ENCODE data around the gene GAREM2. TPM values are rescaled to one million over a fixed set of nuclear protein-coding genes. Genes with fewer than 3 reads are reported as not detected.
"Not testable (repeated sequence)": the region's sequence is repeated elsewhere in the genome, so short reads cannot be mapped to it uniquely, and the experiment has no call there.

The GAREM2 gene
- 3.9 TPM for polyA plus RNA-seq (ENCODE audit: insufficient read length)

DNA sequence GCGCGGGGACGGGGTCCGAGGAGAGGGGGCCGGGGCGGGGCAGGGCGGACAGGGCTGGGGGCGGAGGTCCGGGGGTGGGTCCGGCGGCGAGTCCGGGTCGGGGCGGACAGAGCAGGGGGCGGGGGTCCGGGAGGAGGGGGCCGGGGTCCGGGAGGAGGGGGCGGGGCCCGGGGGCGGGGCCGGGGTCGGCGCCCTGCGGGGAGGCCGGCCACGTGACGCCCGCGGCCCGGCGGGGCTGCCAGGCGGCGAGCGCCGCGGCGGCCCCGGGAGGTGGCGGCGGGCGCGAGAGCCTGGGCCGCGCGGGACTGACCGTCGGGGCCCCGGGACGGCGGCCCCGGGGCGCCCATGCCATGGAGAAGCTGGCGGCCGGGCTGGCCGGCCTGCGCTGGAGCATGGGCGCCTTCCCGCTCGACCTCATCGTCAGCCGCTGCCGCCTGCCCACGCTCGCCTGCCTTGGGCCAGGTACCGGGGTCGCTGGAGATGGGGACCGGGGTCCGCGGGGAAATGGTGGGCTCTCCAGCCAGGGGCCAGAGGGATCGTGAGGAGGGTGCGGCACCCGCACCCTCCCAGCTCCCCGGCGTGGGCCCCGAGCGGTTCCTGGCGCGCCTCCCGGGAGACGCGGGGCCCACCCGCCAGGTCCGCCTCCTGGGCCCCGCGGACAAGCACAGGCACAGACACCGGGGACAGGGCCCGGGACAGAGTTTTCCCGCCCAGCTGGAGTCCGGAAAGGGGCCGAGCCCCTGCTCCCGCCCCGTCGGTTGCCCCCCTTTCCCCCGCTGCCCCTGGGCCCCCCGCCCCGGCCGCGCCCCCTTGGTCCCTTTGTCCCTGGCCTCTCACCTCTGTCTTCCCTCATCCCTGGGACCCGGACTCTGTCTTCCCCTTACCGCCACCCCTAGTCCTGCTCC, at the start of gene GAREM2:
Gene GAREM2, plus strand, starts transcription at position 218 of the 905 bp plus-strand sequence. Its CDS starts 133 bp downstream, at position 351.
- no peak for DNase-seq (ENCODE audit: low read depth)

DNA sequence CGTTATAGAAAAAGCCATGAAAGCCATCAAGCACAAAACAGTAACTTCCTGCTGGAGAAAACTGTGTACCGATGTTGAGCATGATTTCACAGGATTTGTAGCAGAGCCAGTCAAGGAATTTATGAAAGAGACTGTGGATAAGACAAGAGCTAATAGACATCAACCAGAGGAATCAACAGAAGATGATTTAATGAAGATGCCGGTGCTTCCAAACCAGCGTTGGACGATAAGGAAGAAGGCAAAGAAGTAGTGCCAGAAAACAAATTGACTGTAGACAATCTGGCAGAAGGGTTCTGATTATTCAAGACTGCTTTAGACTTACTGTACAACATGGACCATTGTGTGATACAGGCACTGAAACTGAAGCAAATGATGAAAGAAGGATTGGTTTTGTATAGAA, 49.5 kb upstream of the GAREM2 start:
- no peak for DNase-seq (ENCODE audit: low read depth)

DNA sequence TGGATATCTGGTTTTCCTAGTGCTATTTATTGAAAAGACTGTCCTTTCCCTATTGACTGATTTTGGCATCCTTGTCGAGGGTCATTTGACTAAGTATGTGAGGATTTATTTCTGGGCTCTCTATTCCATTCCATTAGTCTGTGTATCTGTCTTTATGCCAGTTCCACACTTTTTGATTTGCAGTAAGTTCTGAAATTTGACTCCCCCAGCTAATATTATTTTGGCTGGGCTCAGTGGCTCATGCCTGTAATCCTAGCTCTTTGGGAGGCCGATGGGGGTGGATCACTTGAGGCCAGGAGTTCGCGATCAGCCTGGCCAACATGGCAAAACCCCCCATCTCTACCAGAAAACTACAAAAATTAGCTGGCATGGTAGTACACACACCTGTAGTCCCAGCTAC, 46.8 kb upstream of the GAREM2 start:
- no peak for DNase-seq (ENCODE audit: low read depth)

DNA sequence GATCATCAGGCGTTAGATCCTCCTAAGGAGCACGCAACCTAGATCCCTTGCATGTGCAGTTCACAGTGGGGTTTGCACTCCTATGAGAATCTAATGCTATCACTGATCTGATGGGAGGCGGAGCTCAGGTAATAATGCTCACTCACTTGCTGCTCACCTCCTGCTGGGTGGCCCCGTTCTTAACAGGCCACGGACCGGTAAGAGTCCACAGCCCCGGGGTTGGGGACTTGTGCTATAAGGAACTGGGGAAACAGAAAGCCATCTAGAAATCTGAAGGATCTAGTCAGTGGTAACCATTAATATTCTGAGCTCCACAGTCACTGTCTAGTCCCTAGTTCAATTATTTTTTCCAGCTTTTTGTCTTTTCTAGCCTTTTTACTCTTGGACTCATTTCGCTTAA, 44.7 kb upstream of the GAREM2 start:
- no peak for DNase-seq (ENCODE audit: low read depth)

DNA sequence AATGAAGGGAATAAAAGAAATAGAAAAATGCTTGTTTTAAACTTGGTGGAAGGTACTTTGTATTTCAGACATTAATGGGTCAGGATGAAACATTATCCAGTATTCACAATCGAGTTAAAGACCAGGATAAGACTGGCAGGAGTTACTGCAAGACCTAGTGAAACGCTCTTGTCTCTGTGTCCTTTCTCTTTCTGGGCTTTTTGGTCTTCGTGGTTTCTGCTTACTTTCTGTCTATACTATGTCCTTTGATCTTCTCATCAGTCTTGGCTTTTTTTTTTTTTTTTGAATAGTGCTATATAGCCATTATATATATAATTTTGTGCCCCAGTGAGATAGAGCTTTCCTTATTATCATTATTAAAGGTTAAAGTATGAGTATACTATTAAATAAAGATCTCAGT, 42.1 kb upstream of the GAREM2 start:
- no peak for DNase-seq (ENCODE audit: low read depth)

DNA sequence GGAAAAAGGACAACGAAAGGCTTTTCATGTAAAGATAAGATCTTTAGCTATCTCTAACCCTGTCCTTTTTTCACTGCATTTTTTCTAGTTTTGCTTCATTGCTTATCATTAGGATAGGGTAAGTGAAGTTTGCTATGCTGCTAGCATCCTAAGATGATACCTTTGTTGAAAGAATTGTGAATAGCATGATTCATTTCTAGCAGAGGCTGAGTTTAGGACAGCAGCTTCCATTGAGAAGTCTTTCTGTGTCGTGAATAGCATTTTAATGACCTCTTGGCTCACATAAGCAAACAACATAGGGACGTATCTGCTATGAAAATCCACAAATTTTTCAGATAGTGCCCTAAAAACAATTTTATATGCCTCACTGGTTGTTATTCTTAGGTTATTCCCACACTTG, 36.4 kb upstream of the GAREM2 start:
- no peak for DNase-seq (ENCODE audit: low read depth)

DNA sequence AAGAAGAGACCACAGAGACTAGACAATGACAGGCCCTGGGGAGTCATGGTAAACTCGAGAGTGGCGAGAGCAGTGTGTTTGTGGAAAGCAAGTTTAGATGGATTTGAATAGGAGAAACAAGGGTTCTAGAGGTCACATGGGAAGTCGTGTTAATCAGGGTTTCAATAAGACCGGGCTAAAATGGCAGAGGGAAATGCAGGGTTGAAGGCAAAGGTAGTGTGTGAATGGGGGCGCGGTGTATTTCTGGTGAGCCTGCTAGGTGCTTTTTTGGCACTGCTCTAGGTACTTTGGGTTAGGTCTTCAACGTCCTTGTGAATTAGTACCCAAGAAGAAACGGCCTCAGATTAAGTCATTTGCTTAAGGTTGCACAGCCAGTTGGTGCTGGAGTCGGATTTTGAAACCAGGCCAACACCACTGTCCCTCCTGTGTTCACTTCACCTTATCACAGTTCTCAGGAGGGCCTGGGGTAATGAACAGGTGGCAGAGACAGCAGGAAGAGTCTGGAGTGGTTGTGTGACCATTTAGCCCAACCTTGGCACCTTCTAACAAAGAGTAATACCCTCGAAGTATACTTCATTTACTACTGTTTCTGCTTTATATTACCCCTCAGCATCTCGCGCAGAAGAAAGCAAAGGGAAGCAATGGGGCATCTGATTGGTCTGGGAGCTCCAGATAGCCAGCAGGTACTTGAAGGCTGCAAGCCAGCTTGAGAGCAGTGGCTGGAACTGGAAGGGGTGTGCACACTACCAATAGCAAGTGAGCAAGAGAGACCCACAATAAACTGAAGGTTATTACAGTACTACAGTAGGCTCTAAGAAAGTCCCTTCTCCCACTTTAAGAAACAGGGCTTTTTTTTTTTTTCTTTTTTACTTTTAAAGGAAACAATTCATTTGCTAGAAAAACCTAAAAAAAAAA, 33.4 kb upstream of the GAREM2 start:
- DNase-seq (ENCODE audit: low read depth) = no peak

DNA sequence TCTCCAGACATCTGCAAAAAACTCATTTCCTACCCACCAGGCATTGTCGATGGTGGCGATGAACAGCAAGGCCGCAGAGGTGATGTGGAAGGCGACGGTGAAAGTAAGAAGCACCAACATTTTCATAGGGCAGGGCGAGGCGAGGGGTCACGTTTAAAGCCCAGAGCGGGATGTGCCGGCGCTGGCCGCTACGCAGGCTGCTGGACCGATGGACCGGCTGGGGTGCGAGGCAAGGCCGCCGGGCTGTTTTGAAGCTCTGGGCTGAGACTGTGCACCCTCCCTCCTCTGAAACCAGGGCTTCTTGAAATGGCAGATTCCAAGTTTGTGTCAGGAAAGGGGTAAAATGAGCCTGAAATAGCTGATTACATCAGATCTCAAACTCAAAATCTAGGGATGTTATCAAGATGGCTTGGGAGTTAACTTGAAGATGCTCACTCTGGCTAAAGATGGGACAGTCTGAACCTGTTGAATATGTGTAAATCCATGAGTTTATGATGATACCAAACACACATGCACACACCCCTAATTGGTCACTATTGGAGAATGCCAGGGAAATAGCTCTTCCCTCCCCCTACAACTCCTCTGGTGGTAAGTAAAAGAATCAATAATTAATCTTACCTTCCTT, 31.6 kb upstream of the GAREM2 start:
- DNase-seq (ENCODE audit: low read depth) = no peak

DNA sequence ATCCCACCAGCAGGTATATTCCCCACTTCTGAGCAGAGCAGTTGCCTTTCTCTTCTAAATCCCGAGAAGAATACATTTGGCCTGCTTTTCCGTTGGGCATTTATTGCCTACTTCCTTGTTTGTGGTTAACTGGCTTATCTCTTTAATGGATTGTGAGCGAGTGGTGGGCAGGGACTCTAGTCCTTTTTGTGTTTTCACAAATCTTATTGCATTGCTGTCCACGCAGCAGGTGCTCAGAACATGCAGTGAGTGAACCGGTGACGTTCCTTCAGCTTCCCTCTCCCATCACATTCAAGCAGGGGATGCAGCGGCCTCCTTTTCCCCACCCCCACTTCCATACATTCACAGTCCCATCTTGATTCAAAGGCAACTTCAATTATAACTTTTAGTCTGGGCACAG, 28.9 kb upstream of the GAREM2 start:
- no peak for DNase-seq (ENCODE audit: low read depth)

DNA sequence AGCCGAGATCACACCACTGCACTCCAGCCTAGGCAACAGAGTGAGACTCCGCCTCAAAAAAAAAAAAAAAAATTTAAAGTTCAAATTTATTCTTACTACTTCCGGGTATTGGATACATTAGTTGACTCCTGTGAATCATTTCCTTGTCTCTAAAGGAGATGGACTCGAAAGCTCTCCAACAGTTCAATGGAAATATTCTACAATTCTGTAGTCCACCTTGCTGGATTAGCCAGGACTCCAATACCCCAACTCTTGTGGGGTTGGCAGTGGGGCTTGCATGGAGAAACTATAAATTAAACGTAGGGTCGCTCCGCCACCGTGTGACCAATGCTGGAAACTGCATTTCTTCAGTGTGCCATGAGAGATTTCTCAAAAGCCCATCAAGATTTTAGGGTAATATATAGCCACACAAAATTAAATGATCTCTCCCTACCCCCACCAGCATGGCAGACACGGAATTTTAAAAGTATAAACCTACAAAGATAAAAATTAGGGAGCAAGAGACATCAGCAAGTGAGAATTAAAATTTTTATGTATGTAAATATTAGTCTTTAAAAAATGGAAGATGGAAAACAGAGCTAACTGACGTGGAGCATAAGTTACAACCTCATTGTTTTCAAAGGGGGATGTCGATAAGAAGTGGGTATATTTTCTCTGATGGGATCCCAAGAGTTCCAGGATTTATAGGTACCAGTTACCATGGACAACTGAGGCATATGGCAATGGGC, 27.8 kb upstream of the GAREM2 start:
- no peak for DNase-seq (ENCODE audit: low read depth)

DNA sequence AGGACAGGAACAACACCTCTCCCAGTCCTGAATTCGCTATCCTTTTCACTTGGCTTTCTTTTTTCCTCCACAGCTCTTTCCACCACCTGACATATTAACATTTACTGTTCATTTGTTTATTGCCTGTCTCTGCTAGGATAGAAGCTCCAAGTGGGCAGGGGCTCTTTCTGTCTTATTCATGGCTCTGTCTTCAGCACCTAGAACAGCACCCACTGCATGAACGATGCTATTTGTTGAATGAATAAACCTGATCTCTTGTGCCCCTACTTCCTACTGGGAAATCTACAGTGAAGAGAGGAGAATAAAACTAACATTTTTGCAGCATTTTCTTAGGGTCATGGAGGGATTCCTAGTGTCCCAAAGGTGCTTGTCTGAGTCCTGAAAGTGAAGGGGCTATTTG, 24.4 kb upstream of the GAREM2 start:
- no peak for DNase-seq (ENCODE audit: low read depth)

DNA sequence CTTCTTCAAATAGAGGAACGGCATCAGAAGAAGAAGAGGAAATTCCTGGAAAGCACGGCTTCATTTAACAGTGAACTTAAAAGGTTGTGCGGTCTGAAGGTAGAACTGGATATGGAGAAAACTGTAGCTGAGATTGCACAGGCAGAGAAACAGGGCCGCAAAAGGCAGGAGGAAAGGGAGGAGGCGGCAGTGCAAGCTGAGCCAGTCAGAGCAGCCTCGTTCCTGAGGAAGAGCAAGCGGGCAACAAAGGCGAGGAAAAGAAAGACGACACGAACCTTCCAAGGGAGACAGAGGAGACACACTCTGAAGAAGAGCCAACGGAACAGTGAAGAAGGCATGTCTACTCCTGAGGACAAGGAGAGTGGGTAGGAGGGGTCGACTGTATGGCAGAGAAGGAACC, 22.6 kb upstream of the GAREM2 start:
- no peak for DNase-seq (ENCODE audit: low read depth)

DNA sequence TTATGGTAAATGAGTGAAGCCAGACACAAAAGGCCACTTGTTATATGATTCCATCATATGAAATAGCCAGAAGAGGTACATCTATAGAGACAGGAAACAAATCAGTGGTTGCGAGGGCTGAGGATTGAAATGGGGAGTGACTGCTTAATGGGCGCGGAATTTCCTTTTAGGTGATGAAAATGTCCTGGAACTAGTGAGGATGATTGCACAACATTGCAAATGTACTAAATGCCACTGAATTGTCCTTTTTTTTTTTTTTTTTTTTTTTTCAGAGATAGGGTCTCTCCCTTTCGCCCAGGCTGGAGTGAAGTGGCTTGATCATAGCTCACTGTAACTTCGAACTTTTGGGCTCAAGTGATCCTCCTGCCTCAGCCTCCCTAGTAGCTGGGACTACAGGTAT, 15.3 kb upstream of the GAREM2 start:
- no peak for DNase-seq (ENCODE audit: low read depth)

DNA sequence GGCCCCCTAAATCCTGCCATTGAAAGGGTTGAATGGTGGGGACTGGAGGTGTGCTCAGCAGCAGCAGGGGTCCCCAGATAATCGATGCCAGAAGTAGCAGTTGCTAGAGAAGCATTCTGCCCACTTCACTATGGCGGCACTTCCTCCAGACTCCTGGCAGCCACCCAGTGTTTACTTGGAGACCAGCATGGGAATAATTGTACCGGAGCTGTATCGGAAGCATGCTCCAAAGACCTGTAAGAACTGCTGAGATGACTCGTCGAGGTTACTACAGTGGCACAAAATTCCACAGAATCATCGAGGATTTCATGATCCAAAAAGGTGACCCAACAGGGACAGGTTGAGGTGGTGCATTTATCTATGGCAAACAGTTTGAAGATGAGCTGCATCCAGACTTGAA, 11.0 kb upstream of the GAREM2 start:
- no peak for DNase-seq (ENCODE audit: low read depth)

DNA sequence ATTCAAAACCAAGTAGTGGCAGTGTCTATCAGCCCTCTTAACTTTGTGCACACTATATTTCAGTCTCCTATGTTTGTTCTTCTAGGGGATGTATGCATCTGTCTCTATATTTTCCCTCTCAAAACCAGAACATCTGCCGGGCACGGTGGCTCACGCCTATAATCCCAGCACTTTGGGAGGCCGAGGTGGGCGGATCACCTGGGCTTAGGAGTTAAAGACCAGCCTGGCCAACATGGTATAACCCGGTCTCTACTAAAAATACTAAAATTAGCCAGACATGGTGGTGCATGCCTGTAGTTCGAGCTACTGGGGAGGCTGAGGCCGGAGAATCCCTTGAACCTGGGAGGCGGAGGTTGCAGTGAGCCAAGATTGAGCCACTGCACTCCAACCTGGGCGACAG, 9.9 kb upstream of the GAREM2 start:
- DNase-seq (ENCODE audit: low read depth) = no peak

DNA sequence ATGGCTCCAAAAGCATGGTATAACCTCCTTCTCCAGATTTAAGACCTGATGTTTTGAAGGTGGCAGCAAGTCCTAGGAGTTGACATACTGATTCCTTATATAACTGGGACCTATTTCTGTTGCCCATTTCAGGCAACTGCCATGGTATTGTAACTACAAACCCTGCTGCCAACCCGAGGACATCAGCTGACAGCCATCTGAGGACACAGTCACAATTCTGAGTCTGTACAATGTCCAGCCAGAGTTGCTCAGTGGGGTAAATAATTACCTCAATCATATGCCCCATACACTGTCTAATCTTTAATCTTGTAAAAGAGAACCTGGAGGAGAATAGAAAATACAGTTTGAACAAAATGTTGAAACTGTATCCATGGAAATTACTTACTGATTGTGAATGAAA, 8.7 kb upstream of the GAREM2 start:
- DNase-seq (ENCODE audit: low read depth) = no peak

DNA sequence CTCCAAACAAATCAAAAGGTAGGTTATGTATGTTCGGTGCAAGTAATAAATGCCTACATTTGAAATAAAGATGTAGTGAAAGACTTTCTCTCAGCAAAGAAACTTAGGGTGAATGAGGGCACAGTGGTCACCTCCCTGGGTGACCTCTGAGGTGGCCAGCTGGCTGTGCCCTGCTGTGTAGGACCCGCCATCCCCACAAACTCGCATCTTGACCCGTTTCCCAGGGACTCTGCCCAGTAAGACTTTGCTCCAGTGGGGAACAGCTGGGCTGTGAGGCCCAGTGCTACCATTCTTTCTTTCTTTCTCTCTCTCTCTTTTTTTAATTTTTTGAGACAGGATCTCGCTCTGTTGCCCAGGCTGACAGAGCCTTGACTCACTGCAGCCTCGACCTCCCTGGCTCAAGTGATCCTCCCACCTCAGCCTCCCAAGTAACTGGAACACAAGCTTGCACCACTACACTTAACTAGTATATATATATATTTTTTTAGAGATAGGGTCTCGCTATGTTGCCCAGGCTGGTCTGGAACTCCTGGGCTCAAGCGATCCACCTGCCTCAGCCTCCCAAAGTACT, 8.2 kb upstream of the GAREM2 start:
- DNase-seq (ENCODE audit: low read depth) = no peak

DNA sequence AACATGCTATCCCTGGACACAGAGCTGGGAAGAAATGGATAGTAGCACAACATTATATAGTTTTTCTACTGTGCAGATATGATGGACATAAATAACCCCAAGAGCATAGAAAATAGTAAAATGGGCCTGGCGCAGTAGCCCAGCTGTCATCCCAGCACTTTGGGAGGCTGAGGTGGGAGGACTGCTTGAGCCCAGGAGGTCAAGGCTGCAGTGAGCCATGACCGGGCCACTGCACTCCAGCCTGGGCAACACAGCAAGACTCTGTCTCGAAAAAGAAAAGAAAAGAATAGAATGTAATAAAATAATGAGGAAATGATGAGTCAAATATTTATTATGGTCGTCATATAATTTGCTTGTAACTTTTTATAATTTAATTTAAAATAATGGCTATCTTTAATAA, 7.5 kb upstream of the GAREM2 start:
- no peak for DNase-seq (ENCODE audit: low read depth)

DNA sequence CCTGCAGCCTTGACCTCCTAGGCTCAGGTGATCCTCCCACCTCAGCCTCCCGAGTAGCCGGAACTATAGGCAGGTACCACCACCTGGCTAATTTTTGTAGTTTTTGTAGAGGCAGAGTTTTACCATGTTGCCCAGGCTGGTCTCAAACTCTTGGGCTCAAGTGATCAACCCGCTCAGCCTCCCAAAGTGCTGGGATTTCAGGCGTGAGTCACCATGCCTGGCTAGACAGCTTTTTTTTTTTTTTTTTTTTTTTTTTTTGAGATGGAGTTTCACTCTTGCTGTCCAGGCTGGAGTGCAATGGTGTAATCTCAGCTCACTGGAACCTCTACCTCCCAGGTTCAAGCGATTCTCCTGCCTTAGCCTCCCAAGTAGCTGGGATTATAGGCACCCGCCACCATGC, 6.3 kb upstream of the GAREM2 start:
- not testable (repeated sequence) for DNase-seq (ENCODE audit: low read depth)

DNA sequence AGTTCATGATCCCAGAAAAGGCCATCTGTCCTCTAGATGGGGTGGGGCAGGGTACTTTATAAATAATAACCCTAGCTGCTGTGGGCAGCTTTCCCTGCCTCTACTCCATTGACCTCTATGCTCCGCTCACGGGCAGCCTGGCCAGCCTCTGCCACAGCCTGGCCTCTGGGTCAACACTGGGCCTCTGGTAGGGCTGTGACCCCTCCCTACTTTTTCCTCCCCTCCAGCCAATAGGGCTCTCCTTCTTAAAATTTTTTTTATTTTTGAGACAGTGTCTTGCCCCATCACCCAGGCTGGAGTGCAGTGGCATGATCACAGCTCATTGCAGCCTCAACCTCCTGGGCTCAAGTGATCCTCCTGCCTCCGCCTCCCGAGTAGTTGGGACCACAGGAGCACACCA, 4.1 kb upstream of the GAREM2 start:
- no peak for DNase-seq (ENCODE audit: low read depth)

DNA sequence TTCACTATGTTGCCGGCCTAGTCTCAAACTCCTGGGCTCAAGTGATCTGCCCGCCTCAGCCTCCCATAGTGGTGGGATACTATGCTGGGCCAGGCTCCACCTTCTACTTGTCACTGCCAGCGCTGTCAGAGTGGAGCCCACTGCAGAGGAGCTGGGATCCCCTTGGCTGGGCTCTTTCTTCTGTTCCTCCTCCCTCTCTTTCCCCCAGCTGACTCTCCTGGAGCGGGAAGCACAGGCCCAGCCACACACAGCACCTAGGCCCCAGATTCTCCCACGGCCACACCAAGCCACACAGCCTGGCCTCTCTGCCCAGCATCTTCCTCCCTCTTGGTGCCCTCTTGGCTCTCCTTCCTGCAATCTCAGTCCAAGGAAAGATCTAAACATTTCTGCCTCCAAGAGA, 3.7 kb upstream of the GAREM2 start:
- no peak for DNase-seq (ENCODE audit: low read depth)
